Uterus (tissue), 4 donors: ENCODE data around the gene PTPRC. TPM values are rescaled to one million over a fixed set of nuclear protein-coding genes. Genes with fewer than 3 reads are reported as not detected.

Experiments used
- DNase-seq, 2 donors: peaks; one replicate each; pipeline ENCODE4 v3.0.0-alpha.2; 2019 to 2020
- H3K27ac ChIP-seq, 2 donors: fragments of 200-600 bp; sonication (generic); 1 replicate in 1 of 2; 2 replicates in 1 of 2; pipeline ENCODE4 v1.5.1; 2016 to 2018
- H3K27me3 ChIP-seq, 2 donors: fragments of 200-600 bp; sonication (generic); one replicate each; pipeline ENCODE4 v1.5.1; 2018 to 2019; ENCODE audit warnings: control low read depth in 1 of 2
- H3K36me3 ChIP-seq, 2 donors: fragments of 200-600 bp; sonication (generic); one replicate each; pipeline ENCODE4 v1.5.1; 2019; ENCODE audit warnings: control low read depth in 1 of 2
- H3K4me1 ChIP-seq, 2 donors: fragments of 200-600 bp; sonication (generic); one replicate each; pipeline ENCODE4 v1.5.1; 2018 to 2019; ENCODE audit warnings: control low read depth in 1 of 2
- H3K4me3 ChIP-seq, 2 donors: fragments of 200-600 bp; sonication (generic); 1 replicate in 1 of 2; 2 replicates in 1 of 2; pipeline ENCODE4 v1.5.1; 2018 to 2019; ENCODE audit warnings: mild to moderate bottlenecking in 1 of 2
- H3K9me3 ChIP-seq, 2 donors: fragments of 200-600 bp; sonication (generic); one replicate each; pipeline ENCODE4 v1.5.1; 2019; ENCODE audit warnings: control low read depth in 1 of 2
- CTCF ChIP-seq, 4 experiments: fragments of 200-600 bp in 2 of 4; fragments of 450-650 bp in 2 of 4; sonication (generic) in 2 of 4; IDR thresholded peaks; one replicate each; pipeline ENCODE4 v1.5.1; 2016 to 2019; ENCODE audit warnings: antibody characterized with exemption in 4 of 4, mild to moderate bottlenecking in 2 of 4, moderate library complexity in 1 of 4
- POLR2A ChIP-seq, 2 donors: fragments of 450-650 bp; IDR thresholded peaks; one replicate each; pipeline ENCODE4 v1.6.1; 2016; ENCODE audit warnings: antibody characterized with exemption in 2 of 2, mild to moderate bottlenecking in 1 of 2, moderate library complexity in 1 of 2
- intact Hi-C: fragments of 100-400 bp; cut with DNase I; formaldehyde crosslinking; loops from one replicate; pipeline ENCODE4 v1.15.1; 2023; ENCODE audit warnings: low total_unique reads
- total RNA-seq, 4 donors: library from RNA; depleted of rRNA in 3 of 4; stranded (reverse); fragments of >200 nt in 3 of 4; gene quantifications; one replicate each; pipeline versions ENCODE4 v1.1.0 to v1.2.4, GENCODE V29; 2014 to 2023
- donor health status: DM: yes; HTN: yes; CAD: no.

PTPRC gene
- total RNA-seq, 4 donors from 2014 or later, result 12.7 to 28.7 (median 16.3) TPM

DNA sequence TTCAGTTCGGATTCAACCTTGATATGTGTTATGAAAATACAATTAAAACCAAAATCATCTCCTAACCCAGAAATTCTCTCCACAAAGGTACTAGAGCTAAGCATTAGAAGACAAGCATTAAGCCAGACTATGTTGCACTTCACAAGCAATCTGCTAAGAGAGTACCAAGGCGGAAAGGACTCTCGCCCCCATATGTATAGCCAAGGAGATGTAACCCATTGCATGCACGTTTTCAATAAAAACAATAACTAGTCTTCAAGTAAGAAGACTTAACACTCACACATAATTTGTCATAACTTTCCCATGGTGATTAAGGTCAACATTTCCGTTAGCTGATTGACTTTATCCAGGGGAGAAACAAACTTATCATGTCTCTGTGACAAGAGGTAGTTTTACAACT lies 27.6 kb upstream of the PTPRC start:
- intact Hi-C loops, result no loop called here
- H3K4me1 ChIP-seq, result no peaks in the 10 kb centered on the region
- TF ChIP-seq POLR2A (IDR thresholded peaks at IDR 0.05) (no peak), CTCF (IDR thresholded peaks at IDR 0.05) (no peak)
- H3K9me3 ChIP-seq, result no peaks in the 10 kb centered on the region
- DNase-seq, result no peak
- no peaks in the 10 kb centered on the region for H3K27me3 ChIP-seq
- H3K4me3 ChIP-seq, result no peak overlapping the region
- no peak overlapping the region for H3K27ac ChIP-seq
- H3K36me3 ChIP-seq, result no peaks in the 10 kb centered on the region

- no peak overlapping the region for H3K4me3 ChIP-seq
- no peaks in the 10 kb centered on the region for H3K4me1 ChIP-seq
- no peak overlapping the region for H3K27ac ChIP-seq
- no peaks in the 10 kb centered on the region for H3K9me3 ChIP-seq
- H3K27me3 ChIP-seq, result no peaks in the 10 kb centered on the region
- intact Hi-C loops, result no loop called here
- DNase-seq, result no peak
- TF ChIP-seq POLR2A (IDR thresholded peaks at IDR 0.05) (no peak), CTCF (IDR thresholded peaks at IDR 0.05) (no peak)
- H3K36me3 ChIP-seq, result no peaks in the 10 kb centered on the region
Observed at GRCh38 chr1:198612471-198613260, 26.2 kb upstream of the PTPRC start.

DNA sequence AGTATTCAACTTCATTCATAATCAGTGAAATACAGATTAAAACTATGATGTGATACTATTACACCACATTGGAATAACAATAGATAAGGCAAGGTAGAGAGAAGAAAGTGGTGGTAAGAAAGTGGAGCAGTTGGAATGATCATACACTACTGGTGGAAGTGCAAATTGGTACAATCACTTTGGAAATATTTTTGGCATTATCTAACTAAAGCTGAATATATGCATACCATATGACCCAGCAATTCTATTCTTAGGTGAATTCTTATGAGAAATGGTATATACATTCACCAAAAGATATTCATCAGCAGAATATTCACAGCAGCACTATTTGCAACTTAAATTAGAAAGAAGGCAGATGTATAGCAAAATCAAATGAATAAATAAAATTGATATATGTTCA lies 21.4 kb upstream of the PTPRC start:
- no peaks in the 10 kb centered on the region for H3K36me3 ChIP-seq
- no peaks in the 10 kb centered on the region for H3K4me1 ChIP-seq
- no peaks in the 10 kb centered on the region for H3K27me3 ChIP-seq
- H3K27ac ChIP-seq, result no peak overlapping the region
- intact Hi-C loops, result no loop called here
- no peaks in the 10 kb centered on the region for H3K9me3 ChIP-seq
- DNase-seq, result no peak
- H3K4me3 ChIP-seq, result no peak overlapping the region
- TF ChIP-seq POLR2A (IDR thresholded peaks at IDR 0.05) (no peak), CTCF (IDR thresholded peaks at IDR 0.05) (no peak)

DNA sequence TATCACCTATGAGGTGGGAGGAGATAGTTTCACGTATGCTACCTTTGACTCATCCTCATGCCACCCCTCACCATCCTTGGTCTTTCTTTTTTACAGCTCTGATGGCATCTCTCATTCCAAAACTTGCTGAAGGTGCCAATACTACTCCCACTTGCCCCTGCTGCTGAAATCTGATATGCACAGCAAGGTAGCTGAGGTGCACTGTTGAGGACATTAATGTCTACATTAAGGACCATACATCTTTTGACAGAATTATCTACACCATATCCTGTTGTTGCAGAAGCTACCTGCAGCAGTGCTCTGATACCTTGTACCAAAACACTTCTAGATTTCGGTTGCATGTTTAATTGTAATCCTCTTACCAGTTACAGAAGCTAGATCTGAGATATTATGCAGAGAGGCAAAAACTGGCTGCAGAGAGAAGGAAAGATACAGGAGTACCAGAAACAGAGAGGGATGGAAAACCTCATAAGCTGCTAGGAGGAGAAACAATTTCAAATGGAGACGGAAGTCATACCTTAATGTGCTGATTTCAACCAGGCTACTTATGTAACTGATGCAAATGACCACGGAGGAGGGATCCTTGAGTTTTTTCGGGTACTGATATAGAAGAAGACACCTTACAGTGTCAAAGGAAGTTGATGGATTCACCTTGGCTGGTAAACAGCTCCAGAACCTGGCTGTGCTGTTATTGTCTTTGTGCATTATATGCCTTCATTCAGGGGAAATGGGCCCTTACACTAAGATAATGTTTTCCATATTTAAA lies 19.3 kb upstream of the PTPRC start:
- no peak overlapping the region for H3K27ac ChIP-seq
- H3K36me3 ChIP-seq, result no peaks in the 10 kb centered on the region
- H3K9me3 ChIP-seq, result no peaks in the 10 kb centered on the region
- H3K27me3 ChIP-seq, result no peaks in the 10 kb centered on the region
- no peak for TF ChIP-seq CTCF (IDR thresholded peaks at IDR 0.05)
- no peaks in the 10 kb centered on the region for H3K4me1 ChIP-seq
- H3K4me3 ChIP-seq, result no peak overlapping the region
- no peak for DNase-seq
- intact Hi-C loops, result no loop called here

- Histone ChIP-seq H3K9me3 (no peaks in the 10 kb centered on the region), H3K4me1 (no peaks in the 10 kb centered on the region), H3K27me3 (no peaks in the 10 kb centered on the region), H3K36me3 (no peaks in the 10 kb centered on the region), H3K4me3 (no peak overlapping the region), H3K27ac (no peak overlapping the region)
- TF ChIP-seq CTCF (IDR thresholded peaks at IDR 0.05), result no peak
- TF ChIP-seq POLR2A (IDR thresholded peaks at IDR 0.05), result no peak
- DNase-seq, result no peak
- intact Hi-C loops, result no loop called here
Observed at GRCh38 chr1:198620218-198620617, 18.6 kb upstream of the PTPRC start.
